ENCODE measurements around the gene MAP1S. TPM values are rescaled to one million over a fixed set of nuclear protein-coding genes. Genes with fewer than 3 reads are reported as not detected.

The MAP1S gene
- polyA plus RNA-seq, 1 donor from 2014 or later, result 5.8 TPM

DNA sequence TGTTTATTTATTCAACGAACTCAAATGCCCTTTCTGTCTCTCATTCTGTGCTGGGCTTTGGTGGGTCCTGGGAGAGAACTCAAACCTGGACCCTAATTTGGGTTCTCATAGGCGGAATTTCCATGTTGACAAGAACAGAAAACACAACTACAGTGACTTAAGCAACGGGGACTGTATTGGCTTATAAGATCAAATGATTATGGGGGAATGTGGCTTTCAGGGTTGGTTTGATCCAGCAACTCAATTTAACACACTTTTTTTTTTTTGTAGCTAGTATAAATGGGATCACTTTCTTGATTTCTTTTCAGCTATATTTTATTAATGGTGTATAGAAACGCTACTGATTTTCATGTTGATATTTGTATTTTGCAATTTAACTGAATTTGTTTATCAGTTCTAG, 41.9 kb downstream of the MAP1S start:
- H3K27ac ChIP-seq (ENCODE audit: low read length), result no peak overlapping the region
- H3K27me3 ChIP-seq (ENCODE audit: insufficient read depth, low read depth, low read length), result no peaks in the 10 kb centered on the region
- no peak overlapping the region for H3K9ac ChIP-seq (ENCODE audit: low read length)
- no peaks in the 10 kb centered on the region for H3K79me2 ChIP-seq (replicated peaks; ENCODE audit: insufficient read depth, low read length)
- no peaks in the 10 kb centered on the region for H4K20me1 ChIP-seq (ENCODE audit: insufficient read depth)
- no peak overlapping the region for H2AFZ ChIP-seq (ENCODE audit: low read depth, low read length)
- H3K4me2 ChIP-seq (ENCODE audit: low read length), result no peak overlapping the region
- TF ChIP-seq MXI1 (conservative IDR thresholded peaks at IDR 0.05; ENCODE audit: poor library complexity, severe bottlenecking), result no peak
- TF ChIP-seq REST (IDR thresholded peaks at IDR 0.05; ENCODE audit: borderline replicate concordance), result no peak
- TF ChIP-seq TAF1 (IDR thresholded peaks at IDR 0.05; ENCODE audit: low read depth), result no peak
- TF ChIP-seq EZH2 (IDR thresholded peaks at IDR 0.05; ENCODE audit: borderline replicate concordance, insufficient read depth, low read length, poor library complexity, severe bottlenecking), result no peak
- TF ChIP-seq EP300 (conservative IDR thresholded peaks at IDR 0.05; ENCODE audit: poor library complexity, severe bottlenecking), result no peak
- TF ChIP-seq SMC3 (conservative IDR thresholded peaks at IDR 0.05; ENCODE audit: poor library complexity), result no peak
- TF ChIP-seq RAD21 (conservative IDR thresholded peaks at IDR 0.05), result no peak
- TF ChIP-seq CTCF (IDR thresholded peaks at IDR 0.05; ENCODE audit: poor library complexity, severe bottlenecking), result no peak
- TF ChIP-seq POLR2AphosphoS5 (IDR thresholded peaks at IDR 0.05), result no peak
- H3K36me3 ChIP-seq (ENCODE audit: insufficient read depth, low read length), result no peaks in the 10 kb centered on the region
- H3F3A ChIP-seq (ENCODE audit: insufficient read depth, low read length, poor library complexity, severe bottlenecking), result no peaks in the 10 kb centered on the region
- H3K9me3 ChIP-seq (ENCODE audit: low read length), result no peaks in the 10 kb centered on the region
- H3K9me2 ChIP-seq (ENCODE audit: insufficient read depth, low read length), result no peaks in the 10 kb centered on the region
- no peak overlapping the region for H3K4me3 ChIP-seq (ENCODE audit: low read length)

- H3K27ac ChIP-seq (ENCODE audit: low read length), result peak overlapping the region; percentile 84
- peak overlapping the region; percentile 44 for H3K9ac ChIP-seq (ENCODE audit: low read length)
- H3K4me3 ChIP-seq (ENCODE audit: low read length), result peak overlapping the region; percentile 46
- TF ChIP-seq POLR2AphosphoS5 (IDR thresholded peaks at IDR 0.05) (peak; percentile 2), TAF1 (IDR thresholded peaks at IDR 0.05; ENCODE audit: low read depth) (no peak), EP300 (conservative IDR thresholded peaks at IDR 0.05; ENCODE audit: poor library complexity, severe bottlenecking) (peak; percentile 6)
- no peaks in the 10 kb centered on the region for H3K36me3 ChIP-seq (ENCODE audit: insufficient read depth, low read length)
- H4K20me1 ChIP-seq (ENCODE audit: insufficient read depth), result no peaks in the 10 kb centered on the region
- H3K9me3 ChIP-seq (ENCODE audit: low read length), result no peaks in the 10 kb centered on the region
- no peaks in the 10 kb centered on the region for H3F3A ChIP-seq (ENCODE audit: insufficient read depth, low read length, poor library complexity, severe bottlenecking)
- no peak overlapping the region for H2AFZ ChIP-seq (ENCODE audit: low read depth, low read length)
- H3K27me3 ChIP-seq (ENCODE audit: insufficient read depth, low read depth, low read length), result no peaks in the 10 kb centered on the region
- H3K4me2 ChIP-seq (ENCODE audit: low read length), result no peak overlapping the region
- no peaks in the 10 kb centered on the region for H3K79me2 ChIP-seq (replicated peaks; ENCODE audit: insufficient read depth, low read length)
- no peaks in the 10 kb centered on the region for H3K9me2 ChIP-seq (ENCODE audit: insufficient read depth, low read length)
Measured at GRCh38 chr19:17762505-17763229, 43.4 kb downstream of the MAP1S start.
